Stimulated activated CD8-positive, alpha-beta memory T cell treated with anti-CD3 and anti-CD28 coated beads, Interleukin-7, amount 100 ng/mL, for 48 hours (primary cell): Measurements from ENCODE around the gene SSR4.

Experiments used
- DNase-seq, 2 donors: peaks; one replicate each; pipeline ENCODE4 v3.0.0-alpha.2; 2020; ENCODE audit warnings: low read depth in 1 of 2; ENCODE audit errors: extremely low read depth in 1 of 2

SSR4 gene

DNA sequence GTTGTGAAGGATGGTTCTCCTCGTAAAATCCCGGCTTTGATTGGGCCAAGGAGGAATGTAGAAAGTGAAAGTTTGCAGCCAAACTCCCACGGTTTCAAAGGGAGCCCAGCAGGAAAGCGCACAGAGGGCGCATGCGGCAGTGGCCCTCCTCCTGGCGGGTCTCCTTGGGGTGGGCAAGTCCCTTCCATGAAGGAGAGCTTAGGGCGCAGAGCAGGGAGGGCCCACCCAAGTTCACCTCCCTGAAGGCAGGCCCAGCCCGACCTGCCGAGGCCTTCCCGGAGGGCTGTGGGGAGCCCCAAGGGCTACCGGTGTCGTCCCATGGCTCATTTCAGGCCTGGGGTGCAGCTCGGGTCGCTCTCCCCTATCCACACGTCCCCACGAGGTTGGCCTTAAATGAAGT is 33.8 kb downstream of the SSR4 start:
- no peak for DNase-seq

DNA sequence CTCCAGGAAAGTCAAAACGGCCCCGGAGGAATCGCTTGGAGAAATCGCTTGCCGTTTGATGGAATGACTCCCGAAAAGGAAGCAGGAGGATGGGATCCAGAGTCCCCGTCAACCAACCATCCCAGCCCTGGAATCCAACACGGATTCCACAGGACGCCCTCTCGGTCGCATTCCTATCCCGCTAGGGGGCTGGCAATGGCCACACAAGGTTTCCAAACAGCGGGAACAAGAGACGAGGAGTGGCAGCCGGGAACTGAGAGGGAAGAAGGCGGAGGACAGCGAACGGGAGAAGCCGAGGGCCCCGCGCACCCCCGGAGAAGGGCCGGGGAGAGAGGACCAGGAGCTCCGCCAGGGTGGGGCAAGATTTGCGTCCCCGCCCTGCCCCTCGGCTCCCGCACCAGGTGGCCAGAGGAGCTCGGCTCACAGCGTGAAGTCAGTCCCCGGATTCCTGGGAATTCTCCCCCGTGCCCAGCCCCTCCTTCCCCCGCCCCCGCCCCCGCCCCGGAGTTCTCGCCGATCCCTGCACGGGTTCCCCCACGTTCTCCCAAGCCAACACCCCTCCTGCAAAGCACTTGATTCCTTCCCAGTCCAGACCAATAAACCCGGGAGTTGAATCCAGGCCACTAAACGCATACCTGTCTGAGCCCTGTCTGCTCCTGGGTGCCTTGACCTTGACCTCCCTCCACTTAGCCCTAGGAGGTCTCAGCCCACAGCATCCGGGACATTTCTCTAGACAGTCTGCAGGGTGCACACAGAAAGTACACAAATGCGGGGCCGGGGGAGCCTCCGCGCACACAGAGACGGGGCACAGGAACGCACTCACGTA is 34.5 kb downstream of the SSR4 start:
- no peak for DNase-seq

DNA sequence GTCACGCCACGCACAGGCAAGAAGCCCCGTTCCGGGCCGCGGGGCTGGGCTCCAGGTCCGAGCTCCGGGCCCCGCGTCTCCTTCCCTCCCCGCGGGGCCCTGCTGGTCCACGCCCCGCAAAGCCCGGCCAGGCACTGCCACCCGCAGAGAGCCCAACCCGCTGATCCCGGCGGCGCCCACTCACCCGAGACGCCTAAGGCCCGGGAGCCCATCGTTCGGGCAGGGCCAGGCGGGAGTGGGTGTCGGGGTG is 35.0 kb downstream of the SSR4 start:
- no peak for DNase-seq

DNA sequence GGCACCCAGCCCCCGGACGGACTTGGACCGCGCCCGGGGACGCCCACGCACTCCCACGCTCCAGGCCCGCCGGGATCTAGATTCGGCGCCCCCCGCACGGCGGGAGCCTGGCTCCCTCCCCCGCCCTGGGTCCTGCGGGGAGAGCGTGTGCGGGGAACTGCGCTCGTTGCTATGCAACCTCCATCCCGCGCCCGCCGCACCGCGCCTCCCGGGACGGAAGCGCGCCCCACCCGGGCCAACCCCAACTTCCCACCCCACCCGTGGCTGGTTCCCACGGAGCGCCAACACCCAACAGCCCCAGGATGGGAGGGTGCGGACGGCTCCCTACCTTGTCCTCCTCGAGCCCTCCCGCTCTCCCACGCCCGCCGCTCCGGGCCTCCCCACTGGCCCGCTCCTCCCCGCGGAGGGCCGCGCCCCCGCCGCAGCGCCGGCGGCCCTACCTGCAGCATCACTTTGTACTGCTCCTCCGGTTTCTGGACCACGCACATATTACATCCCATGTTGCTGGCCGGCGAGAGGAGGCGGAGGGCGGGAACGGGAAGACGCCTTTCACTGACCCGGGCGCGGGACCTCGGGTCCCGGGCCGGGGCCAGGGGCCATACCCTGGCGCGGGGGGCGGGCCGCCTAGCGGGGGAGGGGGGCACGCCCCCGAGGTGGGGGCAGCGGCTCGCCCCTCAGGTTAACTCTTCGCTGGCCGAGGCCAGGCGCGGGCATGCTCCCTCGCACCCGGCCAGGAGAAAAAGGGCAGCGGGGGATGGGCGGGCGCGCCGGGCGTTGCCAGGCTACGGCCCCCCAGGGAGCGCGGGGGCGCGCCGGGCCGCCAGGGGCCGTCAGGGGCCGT is 35.6 kb downstream of the SSR4 start, which contains the start of gene PDZD4:
PDZD4 (minus strand) TSS at position 746 of the 841 bp plus-strand sequence; CDS start at position 500, 246 bp downstream.
- DNase-seq: no peak

DNA sequence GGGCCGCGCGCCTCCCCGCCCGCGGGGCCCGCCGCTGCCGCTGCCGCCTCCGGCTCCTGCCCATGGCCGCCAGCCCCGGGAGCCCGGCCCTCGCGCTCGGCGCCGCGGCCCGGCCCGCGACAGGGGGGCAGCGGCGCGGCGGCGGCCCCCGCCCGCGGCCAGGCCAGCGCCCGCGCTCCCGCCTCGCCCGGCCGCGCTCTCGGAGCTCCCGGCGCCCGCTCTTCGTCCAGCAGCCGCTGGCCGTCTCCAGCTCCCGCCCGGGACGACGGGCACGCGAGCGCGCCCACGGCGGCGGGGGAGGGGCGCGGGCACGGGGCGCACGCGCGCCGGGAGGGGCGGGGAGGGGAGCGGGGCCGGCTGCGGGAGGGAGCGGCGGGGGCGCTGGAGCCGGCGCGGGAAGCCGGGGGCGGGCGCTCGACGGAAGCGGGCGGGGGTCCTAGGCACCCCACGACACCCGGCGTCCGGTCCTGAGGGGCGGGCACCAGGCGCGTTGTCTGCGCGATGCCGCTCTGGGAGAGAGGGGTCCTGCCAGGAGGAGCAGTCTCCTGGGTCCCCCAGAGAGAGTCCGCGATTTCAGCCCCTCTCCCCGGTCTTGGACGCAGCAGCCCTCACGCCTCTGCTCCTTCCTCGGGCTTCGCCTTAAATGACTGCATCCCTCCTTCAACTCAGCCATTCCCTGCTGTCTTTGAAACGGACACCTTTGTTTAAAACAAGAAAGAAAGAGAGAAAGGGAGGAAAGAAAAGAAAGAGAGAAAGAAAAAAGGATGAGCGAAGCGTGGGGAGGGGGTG is 36.4 kb downstream of the SSR4 start:
- DNase-seq: no peak

DNA sequence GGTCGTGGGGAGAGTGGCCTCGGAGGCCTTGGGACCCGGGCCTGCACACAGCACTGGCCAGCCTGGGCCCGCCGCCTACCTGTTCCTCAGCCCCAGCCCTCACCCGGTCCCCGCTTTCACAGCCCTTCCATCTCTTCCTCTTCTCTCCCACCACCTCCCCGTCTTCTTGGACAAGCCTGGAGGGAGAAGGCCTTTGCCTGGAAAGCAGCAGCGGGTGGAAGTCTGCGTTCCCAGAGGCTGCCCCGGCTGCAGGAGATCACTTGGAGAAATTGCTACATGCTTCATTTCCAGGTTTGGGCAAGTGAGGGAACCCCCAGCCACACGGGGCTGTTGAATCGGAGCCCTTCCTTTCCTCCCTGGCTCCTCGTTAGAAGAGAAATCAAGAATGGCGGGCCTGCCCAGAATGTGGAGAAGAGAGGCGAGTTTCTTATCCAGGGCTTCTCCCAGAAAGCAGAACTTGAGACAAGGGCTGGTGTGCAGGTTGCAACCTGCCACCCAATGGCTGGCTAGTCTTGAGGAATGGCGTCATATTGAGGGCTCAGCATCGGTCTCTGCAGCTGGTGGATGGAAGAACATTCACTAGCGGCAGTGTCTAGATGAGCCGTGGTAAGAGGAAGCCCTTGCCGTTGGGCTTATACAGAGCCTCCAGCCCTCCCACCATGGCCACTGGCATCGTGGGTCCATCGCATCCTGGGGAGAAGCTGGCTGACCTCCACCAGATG is 37.1 kb downstream of the SSR4 start:
- DNase-seq: no peak

DNA sequence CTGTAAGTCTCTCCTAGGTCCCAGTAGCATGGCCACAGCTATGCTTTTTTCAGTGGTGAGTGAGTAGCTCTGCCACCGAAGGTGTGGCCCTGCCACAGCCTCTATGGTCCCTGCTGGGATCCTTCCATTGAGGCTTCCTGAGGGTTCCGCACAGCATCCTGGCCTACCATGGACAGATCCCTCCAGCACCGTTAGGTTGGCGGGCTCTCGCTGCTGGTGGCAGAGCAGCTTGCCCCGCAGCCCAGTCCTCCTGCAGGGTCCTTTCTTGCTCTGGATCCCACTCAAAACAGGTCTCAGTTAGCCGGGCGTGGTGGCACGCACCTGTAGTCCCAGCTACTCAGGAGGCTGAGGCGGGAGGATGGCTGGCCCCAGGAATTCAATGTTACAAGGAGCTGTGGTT is 38.3 kb downstream of the SSR4 start:
- no peak for DNase-seq

DNA sequence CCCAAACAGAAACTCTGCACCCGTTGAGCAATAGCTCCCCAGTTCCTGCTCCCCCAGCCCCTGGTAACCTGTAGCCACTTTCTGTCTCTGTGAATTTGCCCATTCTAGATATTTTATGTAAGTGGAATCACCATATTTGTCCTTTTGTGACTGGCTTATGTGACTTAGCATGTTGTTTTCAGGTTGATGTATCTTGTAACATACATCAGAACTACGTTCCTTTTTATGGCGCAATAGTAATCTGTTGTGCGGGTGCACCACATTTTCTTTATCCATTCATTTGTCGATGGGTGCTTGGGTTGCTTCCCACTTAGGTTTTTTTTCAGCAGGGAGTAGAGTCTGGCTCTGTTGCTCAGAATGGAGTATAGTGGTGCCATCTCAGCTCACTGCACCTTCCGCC is 42.5 kb downstream of the SSR4 start:
- no peak for DNase-seq

DNA sequence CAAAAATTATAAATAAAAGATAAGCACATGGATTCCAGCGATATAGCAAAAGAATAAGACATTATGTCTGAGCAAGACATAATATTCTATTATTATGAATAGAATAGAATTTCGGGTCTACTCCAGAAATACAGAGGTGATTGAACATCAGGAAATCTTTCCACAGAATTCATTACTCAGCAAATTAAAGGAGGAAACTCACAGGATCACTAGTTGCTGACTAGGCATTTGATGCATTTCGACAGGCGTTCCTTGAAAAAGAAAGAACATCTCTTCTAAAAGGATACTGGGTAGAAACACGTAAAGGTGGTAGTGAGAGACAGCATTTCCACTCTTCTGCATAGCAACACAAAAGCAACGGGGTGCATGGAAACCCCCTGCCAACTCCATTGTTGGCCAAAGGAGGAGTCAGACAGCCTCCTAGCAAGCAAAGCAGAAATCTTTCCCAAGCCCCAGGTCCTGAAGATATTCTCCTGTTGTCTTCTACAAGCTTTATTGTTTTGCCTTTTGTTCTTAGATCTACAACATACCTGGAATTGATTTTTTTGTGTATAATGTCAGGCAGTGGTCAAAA is 50.1 kb downstream of the SSR4 start:
- DNase-seq: no peak

DNA sequence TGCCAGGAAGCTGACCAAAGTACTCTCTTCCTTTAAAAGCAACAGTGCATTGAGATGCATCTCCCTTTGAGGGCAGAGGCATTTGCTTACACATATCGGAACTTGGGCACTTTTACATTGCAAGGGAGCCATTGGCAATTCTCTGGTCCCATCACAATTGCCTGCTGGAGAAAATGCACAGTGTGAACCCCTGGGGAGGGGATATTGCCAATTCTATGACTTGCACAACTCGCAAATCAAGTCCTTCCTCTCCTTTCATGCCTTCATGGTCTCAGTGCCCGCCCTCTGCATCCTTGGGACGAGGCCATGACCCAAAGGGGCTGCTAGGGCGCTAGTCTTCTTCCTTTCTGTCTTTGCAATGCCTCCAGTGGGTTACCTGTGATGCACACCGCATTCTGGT is 50.7 kb downstream of the SSR4 start:
- DNase-seq: no peak

DNA sequence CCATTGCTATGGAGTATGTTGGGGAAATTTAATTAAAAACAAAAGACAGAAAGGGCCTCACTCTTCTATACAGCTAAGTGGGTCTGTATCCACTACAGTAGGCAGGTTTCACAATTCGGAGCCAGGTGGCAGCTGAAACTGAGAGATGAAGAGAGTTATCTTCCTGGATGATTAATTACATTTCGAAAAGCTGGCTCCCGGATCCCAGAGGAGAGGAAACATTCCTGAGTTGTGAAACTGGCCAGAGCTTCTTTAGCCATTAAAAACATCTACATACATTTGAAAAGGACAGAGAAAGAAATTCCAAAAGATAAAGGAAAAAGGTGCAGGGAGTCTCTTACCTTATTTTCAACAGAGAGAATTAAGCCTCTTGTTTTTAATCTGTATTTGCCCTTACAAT is 51.4 kb downstream of the SSR4 start:
- no peak for DNase-seq
